ENCODE results near the gene KLRD1.
"Not testable (repeated sequence)": the region's sequence is repeated elsewhere in the genome, so short reads cannot be mapped to it uniquely, and the experiment has no call there.

KLRD1 gene

DNA sequence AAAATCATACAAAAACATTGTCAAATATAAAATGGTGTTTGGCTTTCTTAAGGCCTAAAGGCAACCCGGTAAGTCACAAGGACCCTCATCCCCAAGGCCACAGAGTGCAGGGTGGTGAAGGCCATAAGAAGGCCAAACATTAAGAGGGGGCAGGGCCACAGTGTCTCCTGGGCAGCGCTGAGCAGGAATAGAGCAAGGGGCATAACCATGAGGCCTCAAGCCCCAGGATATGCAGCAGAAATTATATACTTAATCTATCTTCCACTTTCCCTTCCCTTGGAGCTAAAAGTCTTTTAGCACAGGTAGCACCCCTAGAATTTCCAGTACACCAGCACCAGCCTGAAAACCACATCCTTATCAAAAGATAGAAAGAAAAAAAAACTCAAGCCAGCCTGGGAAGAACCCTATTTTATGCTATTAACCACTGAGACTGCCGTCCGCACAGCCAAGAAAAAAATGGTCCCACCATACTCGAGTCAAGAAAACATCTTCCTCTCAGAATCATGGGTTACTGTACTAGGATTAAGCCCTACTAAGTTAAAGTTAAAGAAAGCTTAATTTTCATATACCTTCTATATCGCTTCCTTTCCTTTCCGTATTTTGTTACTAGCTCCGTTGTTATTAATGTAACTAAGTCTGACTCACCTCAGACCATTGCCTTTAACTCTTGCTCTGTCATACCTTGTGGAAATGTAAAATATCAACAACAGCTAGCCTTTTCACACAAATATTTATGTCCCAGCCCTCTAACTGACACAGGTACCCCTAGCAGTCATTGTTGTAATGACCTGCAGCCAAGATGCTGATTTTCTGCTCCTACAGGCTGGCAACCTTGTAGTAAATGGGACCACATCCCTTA lies 62.1 kb downstream of the KLRD1 start:
- DNase-seq: no peak

DNA sequence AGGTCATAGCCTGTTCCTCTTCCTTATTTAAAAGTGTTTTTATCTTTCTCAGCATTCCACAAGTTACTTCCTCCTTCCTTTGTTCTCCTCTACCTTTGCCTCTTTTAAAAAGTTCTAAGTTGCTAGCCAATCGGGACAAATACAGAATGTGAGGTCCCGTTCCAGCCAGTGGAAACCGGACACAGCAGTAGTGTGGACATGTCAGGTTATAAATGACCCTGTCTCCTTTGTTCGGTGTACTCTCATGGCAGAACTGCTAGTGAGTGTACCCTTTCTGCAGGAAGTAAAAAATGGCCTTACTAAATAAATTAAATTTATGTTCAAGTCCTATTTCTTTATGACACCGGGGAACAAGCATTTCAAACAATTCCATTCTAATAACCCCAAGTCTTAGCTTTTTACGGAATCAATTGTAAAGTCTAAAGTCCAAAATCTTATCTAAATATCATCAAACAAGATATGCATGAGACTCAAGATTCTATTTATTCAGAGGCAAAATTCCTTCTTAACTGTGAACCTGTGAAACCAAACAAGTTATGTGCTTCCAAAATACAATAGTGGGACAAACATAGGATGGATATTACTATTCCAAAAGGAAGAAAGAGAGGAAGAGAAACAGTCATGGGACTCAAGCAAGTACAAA lies 64.3 kb downstream of the KLRD1 start:
- not testable (repeated sequence) for DNase-seq

DNA sequence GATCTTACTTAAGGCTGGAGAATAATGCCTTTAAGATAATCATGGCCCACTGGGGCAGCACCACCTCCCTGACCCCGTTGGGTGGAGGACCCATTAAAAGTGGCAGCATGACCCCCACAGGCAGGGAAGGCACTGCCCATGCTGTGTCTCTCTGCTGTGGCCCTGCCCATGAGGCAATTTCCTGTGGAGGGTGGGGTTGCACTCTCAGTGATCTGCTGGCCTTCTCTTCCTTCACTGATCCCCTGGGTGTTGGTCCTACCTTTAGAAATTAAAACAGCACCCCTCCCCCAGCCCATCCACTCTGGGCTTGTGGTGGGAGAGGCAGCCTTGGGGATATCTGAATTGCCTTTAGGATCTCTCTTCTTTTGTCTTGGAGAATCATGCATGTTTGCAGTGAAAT lies 64.9 kb downstream of the KLRD1 start:
- DNase-seq: no peak

DNA sequence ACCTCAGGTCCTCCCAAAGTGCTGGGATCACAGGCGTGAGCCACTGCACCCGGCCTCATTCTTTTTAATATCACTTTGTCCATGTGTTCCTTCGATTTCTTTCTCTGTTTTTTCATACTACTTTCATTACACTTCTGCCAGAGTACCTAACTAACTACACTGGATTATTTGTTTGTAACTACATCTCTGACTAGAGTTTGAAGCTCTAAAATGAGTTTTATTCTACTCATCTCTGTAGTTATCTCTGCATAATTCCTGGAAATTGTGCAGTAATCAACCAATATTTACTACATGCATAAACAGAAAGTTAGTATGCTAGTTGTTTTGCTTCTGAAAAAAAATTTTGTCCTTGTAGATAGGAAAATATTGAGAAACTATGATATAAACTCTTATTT lies 67.0 kb downstream of the KLRD1 start:
- DNase-seq: no peak

DNA sequence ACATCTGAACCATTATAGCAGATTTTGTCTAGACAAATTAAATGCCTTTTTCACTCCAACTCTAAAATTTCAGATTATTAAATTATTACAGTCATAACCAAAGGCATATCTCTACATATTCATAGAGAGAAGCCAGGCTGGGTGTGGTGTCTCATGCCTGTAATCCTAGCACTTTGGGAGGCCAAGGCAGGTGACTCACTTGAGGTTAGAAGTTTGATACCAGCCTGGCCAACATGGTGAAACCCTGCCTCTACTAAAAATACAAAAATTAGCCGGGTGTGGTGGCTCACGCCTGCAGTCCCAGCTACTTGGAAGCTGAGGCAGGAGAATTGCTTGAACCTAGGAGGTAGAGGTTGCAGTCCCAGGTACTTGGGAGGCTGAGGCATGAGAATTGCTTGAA lies 71.1 kb downstream of the KLRD1 start:
- not testable (repeated sequence) for DNase-seq
